Testis (tissue), 2 donors: ENCODE results near the gene FBXO11.

Experiments used
- POLR2A ChIP-seq: fragments of 450-650 bp; IDR thresholded peaks from one replicate; pipeline ENCODE4 v1.6.1; 2017; ENCODE audit warnings: antibody characterized with exemption, mild to moderate bottlenecking, moderate library complexity
- TF ChIP-seq, protein P1 (sequence below), 3 experiments: fragments of 450-650 bp in 2 of 3; fragments of 200-600 bp in 1 of 3; sonication (generic) in 1 of 3; IDR thresholded peaks; one replicate each; pipeline ENCODE4 v1.5.1; 2016 to 2019; ENCODE audit warnings: antibody characterized with exemption in 3 of 3, mild to moderate bottlenecking in 2 of 3, moderate library complexity in 1 of 3

DNA sequence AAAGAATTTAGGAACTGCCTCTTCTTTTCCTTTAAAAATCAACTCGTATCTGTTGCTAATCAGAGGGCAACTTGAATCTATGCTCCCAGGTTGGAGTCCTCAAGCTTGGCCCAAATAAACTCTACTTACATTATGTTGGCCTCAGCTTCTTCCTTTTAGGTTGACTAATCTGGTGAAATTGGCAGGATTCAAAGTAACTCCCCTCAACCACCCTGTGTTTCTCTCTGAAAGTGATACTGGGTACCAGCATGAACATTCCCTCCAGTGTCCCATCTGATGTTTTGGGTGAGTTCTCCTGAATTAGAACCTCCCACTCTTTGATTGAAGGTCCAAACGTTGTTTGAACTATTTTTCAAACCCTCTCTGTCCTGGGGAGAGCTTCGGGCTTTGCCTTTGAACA lies 164.7 kb downstream of the FBXO11 start:
- TF ChIP-seq, protein P1, sequence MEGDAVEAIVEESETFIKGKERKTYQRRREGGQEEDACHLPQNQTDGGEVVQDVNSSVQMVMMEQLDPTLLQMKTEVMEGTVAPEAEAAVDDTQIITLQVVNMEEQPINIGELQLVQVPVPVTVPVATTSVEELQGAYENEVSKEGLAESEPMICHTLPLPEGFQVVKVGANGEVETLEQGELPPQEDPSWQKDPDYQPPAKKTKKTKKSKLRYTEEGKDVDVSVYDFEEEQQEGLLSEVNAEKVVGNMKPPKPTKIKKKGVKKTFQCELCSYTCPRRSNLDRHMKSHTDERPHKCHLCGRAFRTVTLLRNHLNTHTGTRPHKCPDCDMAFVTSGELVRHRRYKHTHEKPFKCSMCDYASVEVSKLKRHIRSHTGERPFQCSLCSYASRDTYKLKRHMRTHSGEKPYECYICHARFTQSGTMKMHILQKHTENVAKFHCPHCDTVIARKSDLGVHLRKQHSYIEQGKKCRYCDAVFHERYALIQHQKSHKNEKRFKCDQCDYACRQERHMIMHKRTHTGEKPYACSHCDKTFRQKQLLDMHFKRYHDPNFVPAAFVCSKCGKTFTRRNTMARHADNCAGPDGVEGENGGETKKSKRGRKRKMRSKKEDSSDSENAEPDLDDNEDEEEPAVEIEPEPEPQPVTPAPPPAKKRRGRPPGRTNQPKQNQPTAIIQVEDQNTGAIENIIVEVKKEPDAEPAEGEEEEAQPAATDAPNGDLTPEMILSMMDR (IDR thresholded peaks at IDR 0.05): no peak
- TF ChIP-seq POLR2A: no peak
